SH-SY5Y (cell line): ENCODE measurements around the gene ARID2.

Experiments
- GATA2 ChIP-seq: IDR thresholded peaks from 2 replicates; pipeline ENCODE4 v1.6.1; 2011; ENCODE audit warnings: mild to moderate bottlenecking, low read depth, low read length
- GATA3 ChIP-seq: IDR thresholded peaks from 2 replicates; pipeline ENCODE4 v1.6.1; 2011; ENCODE audit warnings: low read depth, mild to moderate bottlenecking, low read length, moderate library complexity

DNA sequence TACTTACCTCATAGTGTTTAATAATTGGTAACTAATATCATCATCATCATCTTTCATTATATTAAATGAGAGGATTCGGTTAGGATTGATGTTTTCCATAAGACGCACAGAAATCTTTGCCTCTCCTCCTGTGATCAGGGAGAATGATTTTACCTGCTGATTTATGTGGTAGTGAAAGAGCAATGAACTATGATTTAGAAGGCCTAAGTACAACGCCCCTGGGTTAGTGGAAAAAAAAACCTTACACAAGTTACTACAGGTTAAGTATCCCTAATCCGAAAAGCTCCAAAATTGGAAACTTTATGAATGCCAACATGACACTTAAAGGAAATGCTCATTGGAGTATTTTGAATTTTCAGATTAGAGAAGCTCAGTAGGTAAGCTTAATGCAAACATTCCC is 55.8 kb downstream of the ARID2 start:
- no peak for TF ChIP-seq GATA2
- no peak for TF ChIP-seq GATA3
